Bronchial epithelial cell (primary cell): ENCODE data around the gene LGALS7. TPM values are rescaled to one million over a fixed set of nuclear protein-coding genes. Genes with fewer than 3 reads are reported as not detected.

ENCODE experiments used
- DNase-seq: peaks from one replicate; pipeline ENCODE4 v3.0.0-alpha.2; 2010; ENCODE audit warnings: low read depth
- FAIRE-seq: peaks from 2 replicates; lab custom pipeline; 2011; peaks lifted over from hg19 to GRCh38; lab: Jason Lieb, UNC
- H3K27me3 ChIP-seq: 2 replicates; pipeline ENCODE4 v1.5.1; 2011; ENCODE audit warnings: low read length; ENCODE audit not compliant: control insufficient read depth, insufficient read depth
- H3K36me3 ChIP-seq: 2 replicates; pipeline ENCODE4 v1.5.1; 2011; ENCODE audit warnings: low read length; ENCODE audit not compliant: control insufficient read depth, insufficient read depth
- H3K4me3 ChIP-seq: 2 replicates; pipeline ENCODE4 v1.5.1; 2011; ENCODE audit warnings: mild to moderate bottlenecking, low read depth, low read length, control low read depth
- CTCF ChIP-seq: IDR thresholded peaks from 2 replicates; pipeline ENCODE4 v1.5.1; 2011; ENCODE audit warnings: mild to moderate bottlenecking, moderate library complexity, low read length, control low read depth, inconsistent platforms; ENCODE audit not compliant: insufficient read depth, severe bottlenecking
- total RNA-seq: library from RNA; depleted of rRNA; stranded (reverse); fragments of >200 nt; gene quantifications from 2 replicates; pipeline ENCODE4 v1.2.1, GENCODE V29; 2014

Gene LGALS7
- total RNA-seq, 1 donor from 2014 or later, result 406 TPM

GRCh38 chr19:38741670-38742069 is 31.6 kb downstream of the LGALS7 start:
- Histone ChIP-seq H3K36me3 (no peaks in the 10 kb centered on the region), H3K27me3 (no peaks in the 10 kb centered on the region), H3K4me3 (no peak overlapping the region)
- DNase-seq (no peak), FAIRE-seq (no peak)
- no peak for TF ChIP-seq CTCF

- no peak for FAIRE-seq
- Histone ChIP-seq H3K36me3 (no peaks in the 10 kb centered on the region), H3K27me3 (no peaks in the 10 kb centered on the region), H3K4me3 (no peak overlapping the region)
- TF ChIP-seq CTCF, result no peak
- no peak for DNase-seq
Observed at GRCh38 chr19:38740932-38741331, 32.4 kb downstream of the LGALS7 start.

GRCh38 chr19:38740257-38740592 is 33.1 kb downstream of the LGALS7 start:
- FAIRE-seq (no peak), DNase-seq (no peak)
- TF ChIP-seq CTCF, result no peak

GRCh38 chr19:38739440-38740256 is 33.7 kb downstream of the LGALS7 start:
- H3K27me3 ChIP-seq, result no peaks in the 10 kb centered on the region
- FAIRE-seq (no peak), DNase-seq (no peak)
- TF ChIP-seq CTCF, result no peak
- H3K4me3 ChIP-seq, result no peak overlapping the region
- H3K36me3 ChIP-seq, result no peaks in the 10 kb centered on the region

More at GRCh38 chr19:38740257-38740592, 33.1 kb downstream of the LGALS7 start:
- Histone ChIP-seq H3K4me3 (no peak overlapping the region), H3K36me3 (no peaks in the 10 kb centered on the region), H3K27me3 (no peaks in the 10 kb centered on the region)

- Histone ChIP-seq H3K27me3 (no peaks in the 10 kb centered on the region), H3K36me3 (no peaks in the 10 kb centered on the region), H3K4me3 (no peak overlapping the region)
- no peak for DNase-seq
- no peak for TF ChIP-seq CTCF
- no peak for FAIRE-seq
Observed at GRCh38 chr19:38737921-38738737, 35.2 kb downstream of the LGALS7 start.
